Stimulated activated CD4-positive, alpha-beta T cell treated with anti-CD3 and anti-CD28 coated beads, Interleukin-12 subunit alpha, Interleukin-12 subunit beta, amount 100 ng/mL, for 24 hours (primary cell): ENCODE results near the gene TNIP1.

Experiments
- DNase-seq, 2 experiments: peaks; one replicate each; pipeline ENCODE4 v3.0.0-alpha.2; 2020; ENCODE audit warnings: low read depth in 2 of 2

Gene TNIP1

DNA sequence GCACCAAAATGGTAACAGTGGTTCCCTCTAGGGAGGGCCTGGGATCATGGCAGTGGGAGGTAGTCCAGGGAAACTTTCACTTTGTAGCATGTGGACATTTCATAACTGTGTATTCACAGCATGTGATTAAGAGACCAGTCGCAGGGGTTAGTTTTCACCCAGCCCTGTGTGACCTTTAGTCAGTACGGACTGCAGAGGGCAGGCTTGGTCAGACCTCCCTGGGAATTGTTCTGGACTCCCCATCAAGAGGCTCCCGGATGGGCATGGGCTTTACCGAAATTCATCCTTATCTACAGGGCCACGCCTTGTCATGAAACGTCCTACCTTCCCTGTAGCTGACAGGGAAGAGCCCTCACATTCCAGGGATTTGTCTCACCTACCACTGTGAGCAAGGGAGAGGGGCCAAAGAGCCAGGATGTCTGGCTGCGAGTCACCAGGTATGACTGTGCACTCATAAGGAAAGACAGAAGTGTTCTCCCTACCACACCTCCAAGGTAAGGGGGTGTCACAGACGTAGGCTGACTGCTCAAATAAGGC lies 40.6 kb downstream of the TNIP1 start:
- DNase-seq = no peak

DNA sequence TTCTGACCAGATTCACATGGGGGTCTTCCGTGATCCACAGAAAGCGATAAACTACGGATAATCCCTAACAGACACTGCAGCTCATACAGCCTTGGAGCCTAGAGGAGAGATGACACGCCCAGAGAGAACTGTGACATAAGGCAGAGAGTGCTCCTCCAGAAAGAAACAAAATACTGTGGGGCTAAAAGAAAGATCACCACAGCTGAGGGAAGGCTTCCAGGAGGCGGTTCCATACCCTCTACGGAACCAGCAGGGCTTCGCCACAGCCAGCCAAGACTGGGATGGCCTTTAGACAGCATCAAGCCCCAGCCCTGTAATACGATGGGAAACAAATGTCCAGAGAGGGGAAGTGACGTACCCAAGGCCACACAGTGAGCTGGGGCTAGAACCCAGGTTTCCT lies 41.2 kb downstream of the TNIP1 start:
- no peak for DNase-seq

- DNase-seq = peak; percentile 13 to 17
These were observed 42.0 kb downstream of the TNIP1 start for GRCh38 chr5:151038801-151039238.

DNA sequence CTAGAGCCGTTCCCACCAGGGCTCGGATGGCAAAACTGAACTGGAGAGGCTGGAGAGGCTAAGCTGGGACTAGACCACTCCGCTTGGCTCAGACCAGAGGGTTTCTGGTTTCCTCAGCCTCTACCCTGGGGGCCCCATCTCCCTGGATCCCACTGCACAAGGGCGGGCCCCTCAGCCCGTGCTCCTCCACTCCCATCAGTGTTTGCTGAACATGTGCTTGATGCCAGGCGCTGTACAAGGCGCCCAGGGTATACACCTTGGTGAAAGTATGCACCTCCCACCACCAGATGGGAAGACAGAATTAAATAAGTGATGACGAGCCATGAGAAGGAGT lies 42.5 kb downstream of the TNIP1 start:
- no peak for DNase-seq

- no peak for DNase-seq
These were observed 43.0 kb downstream of the TNIP1 start for GRCh38 chr5:151037561-151038411.

DNA sequence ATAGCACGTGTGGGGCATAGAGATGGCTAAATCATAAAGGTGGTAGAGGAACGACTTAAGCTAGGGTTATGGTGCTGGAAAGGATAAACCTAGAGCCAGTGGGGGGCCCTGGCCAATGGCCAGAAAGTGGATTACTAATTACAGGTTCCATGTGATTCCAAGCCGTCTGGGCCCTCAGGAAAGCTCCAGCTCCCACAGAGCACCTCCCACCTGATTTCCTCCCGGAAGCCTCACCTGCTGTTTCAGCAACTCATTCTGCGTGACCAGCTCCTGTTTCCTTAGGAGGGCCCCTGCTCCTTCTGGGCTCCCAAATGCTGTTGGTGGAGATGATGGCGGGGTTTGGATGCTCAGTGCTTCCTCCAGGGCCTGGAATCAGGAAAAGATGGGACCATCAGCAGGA lies 44.3 kb downstream of the TNIP1 start:
- no peak for DNase-seq

- no peak for DNase-seq
These were observed 46.1 kb downstream of the TNIP1 start for GRCh38 chr5:151034422-151035379.

DNA sequence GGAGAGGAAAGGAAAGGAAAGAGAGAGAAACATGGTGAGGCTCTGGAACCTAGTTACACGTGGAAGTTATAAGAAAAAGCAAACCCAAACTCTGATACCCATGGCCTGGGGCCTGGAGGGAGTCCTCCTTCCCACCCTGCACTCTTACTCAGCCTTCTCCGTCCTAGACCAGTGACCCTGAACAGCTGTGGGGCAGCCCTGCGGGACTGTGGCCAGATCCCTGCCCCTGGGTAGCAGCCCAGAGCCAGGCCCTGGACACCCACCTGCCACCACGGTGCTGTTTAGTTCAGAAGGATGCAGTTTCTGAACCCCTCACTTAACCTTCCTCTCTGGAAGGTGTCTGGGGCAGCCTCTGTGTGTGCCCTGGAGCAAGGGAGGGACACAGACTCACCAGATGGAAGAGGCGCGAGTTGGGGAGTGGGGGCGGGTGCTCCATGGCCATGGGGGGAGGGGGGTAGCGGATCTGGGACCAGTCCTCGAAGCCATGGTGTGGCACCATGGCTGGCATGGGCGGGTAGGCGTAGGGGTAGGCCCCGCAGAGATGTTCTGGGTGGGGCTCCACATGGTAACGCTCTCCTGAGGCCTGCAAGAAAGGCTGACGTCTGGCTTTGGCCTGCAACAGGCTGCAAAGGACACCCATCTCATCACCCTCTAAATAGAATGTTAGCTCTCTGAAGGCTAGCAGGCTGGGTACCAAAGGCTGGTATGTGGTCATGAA lies 47.5 kb downstream of the TNIP1 start:
- no peak for DNase-seq

GRCh38 chr5:151031554-151031953 lies 49.3 kb downstream of the TNIP1 start:
- DNase-seq = no peak

- no peak for DNase-seq
These were observed 50.5 kb downstream of the TNIP1 start for GRCh38 chr5:151030379-151030778.

- no peak for DNase-seq
These were observed 50.8 kb downstream of the TNIP1 start for GRCh38 chr5:151030056-151030336.

DNA sequence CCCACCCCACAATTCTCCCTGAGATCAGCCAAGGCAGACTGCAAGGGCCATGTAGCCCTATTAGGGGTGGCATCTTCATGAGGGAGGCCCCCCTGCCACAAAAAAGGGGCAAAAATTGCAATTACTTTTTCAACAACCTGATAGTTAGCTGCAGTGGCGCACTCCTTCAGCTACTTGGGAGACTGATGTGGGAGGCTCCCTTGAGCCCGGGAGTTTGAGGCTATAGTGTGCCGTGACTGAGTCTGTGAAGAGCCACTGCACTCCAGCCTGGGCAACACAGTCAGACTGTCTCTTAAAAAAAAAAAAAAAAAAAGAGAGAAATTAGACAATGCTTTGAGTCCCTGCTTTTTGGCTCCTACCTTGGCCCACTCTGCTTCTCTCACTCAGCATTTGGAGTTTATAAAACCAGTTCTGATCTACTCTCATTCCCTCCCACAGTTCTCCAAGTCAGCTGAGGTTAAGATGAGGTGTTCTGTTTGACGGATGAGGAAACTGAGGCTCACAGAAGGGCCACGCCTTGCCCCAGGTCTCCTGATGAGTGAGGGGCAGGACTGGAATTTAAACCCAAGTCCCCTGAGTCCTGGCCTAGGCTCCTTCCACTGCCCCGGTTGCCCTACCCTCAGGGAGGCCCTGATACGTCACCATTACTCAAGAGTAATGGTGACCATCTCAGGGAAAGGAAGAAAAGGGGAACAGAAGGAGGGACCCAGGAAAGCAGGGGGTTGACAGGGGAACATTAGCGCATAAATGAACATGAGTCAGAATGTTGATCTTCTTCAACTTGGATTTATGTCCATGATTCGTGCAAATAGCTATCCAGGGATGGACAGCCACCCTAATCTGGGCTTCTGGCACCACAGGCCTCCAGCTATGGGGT lies 51.4 kb downstream of the TNIP1 start:
- DNase-seq = no peak

DNA sequence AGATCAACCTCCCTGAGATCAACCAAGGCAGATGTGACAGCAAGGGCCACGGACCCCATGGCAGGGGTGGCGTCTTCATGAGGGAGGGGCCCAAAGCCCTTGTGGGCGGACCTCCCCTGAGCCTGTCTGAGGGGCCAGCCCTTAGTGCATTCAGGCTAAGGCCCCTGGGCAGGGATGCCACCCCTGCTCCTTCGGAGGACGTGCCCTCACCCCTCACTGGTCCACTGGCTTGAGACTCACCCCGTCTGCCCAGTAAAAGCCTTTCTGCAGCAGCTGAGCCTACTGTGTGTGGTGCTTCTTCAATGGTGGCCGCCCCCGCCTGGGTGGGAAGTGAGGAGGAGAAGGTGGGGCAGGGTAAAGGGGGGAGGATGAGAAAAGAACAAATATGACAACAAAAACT lies 52.1 kb downstream of the TNIP1 start:
- DNase-seq = no peak

DNA sequence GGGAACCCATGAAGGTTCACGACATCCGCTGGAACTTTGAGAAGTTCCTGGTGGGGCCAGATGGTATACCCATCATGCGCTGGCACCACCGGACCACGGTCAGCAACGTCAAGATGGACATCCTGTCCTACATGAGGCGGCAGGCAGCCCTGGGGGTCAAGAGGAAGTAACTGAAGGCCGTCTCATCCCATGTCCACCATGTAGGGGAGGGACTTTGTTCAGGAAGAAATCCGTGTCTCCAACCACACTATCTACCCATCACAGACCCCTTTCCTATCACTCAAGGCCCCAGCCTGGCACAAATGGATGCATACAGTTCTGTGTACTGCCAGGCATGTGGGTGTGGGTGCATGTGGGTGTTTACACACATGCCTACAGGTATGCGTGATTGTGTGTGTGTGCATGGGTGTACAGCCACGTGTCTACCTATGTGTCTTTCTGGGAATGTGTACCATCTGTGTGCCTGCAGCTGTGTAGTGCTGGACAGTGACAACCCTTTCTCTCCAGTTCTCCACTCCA lies 52.8 kb downstream of the TNIP1 start:
- DNase-seq = no peak

GRCh38 chr5:151026679-151027078 lies 54.2 kb downstream of the TNIP1 start:
- no peak for DNase-seq

DNA sequence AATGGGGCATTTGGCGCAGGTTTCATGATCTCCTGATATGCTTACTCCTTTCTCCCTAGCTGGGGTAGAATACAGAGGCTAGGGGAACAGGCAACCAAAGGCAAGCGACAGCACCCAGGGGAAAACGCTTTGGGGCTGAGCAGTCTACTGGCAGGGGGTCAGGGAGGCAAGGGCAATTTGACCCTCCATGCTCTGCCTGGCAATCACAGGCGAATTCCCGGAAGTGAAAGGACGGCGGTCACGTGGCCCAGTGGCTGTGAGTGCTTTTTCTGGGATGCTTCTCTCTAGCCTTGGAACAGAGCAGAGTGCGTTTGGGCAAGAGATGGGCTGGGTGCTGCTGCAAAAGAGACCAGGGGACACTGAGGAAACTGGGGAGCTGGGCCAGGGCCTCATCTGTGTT lies 54.7 kb downstream of the TNIP1 start:
- DNase-seq = no peak

- no peak for DNase-seq
These were observed 55.6 kb downstream of the TNIP1 start for GRCh38 chr5:151025250-151025606.

DNA sequence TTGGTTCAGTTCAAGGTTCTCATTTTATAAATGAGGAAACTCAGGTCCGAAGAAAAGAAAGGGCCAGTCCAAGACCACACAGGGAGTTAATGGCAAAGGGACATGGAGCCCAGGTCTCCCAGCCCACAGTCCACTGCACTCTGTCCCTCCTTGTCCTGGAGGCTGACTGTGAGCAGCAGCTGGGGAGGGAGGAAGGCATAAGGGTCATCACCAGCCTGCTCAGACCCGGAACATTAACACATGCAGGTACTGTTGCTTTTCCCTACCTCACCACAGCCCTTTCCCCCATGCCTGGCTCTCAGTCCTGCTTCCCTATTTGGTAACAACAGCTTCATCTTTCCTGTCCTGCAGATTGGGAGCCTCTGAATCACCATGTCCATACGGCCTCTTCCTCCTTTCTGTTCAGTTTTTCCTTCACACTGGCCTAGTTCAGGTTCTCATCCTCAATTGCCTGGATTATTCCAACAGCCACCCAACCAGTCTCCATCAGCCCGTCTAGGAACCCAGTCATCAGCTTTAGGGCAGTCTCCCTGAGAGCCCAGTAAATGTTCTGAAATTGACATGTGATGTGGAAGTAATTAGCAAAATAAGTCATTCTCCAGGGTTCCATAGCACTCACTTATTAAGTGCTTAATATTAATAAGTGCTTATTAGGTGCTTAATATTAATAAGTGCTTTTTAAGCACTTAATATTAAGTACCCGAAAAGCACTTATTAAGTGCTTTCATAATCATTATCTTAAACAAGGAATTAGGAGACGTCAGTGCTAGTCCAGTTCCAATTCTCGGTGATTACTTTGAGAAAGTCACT lies 56.2 kb downstream of the TNIP1 start:
- DNase-seq = no peak

GRCh38 chr5:151023651-151024050 lies 57.2 kb downstream of the TNIP1 start:
- DNase-seq = no peak

GRCh38 chr5:151023047-151023615 lies 57.7 kb downstream of the TNIP1 start:
- DNase-seq = no peak
